ENCODE measurements around the gene REEP2. TPM values are rescaled to one million over a fixed set of nuclear protein-coding genes. Genes with fewer than 3 reads are reported as not detected.
"Not testable (repeated sequence)": the region's sequence is repeated elsewhere in the genome, so short reads cannot be mapped to it uniquely, and the experiment has no call there.

REEP2 gene, protein sequence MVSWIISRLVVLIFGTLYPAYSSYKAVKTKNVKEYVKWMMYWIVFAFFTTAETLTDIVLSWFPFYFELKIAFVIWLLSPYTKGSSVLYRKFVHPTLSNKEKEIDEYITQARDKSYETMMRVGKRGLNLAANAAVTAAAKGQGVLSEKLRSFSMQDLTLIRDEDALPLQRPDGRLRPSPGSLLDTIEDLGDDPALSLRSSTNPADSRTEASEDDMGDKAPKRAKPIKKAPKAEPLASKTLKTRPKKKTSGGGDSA
- 7.3 TPM for total RNA-seq

- Histone ChIP-seq H3K36me3 (ENCODE audit: control insufficient read depth in 3 of 3, insufficient read depth in 3 of 3, low read length in 3 of 3) (peaks cover 19 to 25% (median 22%) of the 10 kb centered on the region in 3 donors), H3K4me1 (ENCODE audit: control insufficient read depth in 3 of 3, insufficient read depth in 3 of 3, low read length in 3 of 3) (peaks cover 10 to 14% (median 11%) of the 10 kb centered on the region in 3 donors), H3K9me3 (ENCODE audit: control insufficient read depth in 3 of 3, low read length in 3 of 3) (no peaks in the 10 kb centered on the region), H3K27me3 (ENCODE audit: control insufficient read depth in 3 of 3, insufficient read depth in 3 of 3, low read length in 3 of 3) (no peaks in the 10 kb centered on the region), H3K27ac (ENCODE audit: low read depth, low read length) (no peak within 1 kb of the TSS), H3K9ac (ENCODE audit: low read depth in 1 of 3, low read length in 3 of 3) (peak within 1 kb of the TSS; percentile 20 to 70 (median 61)), H3K4me3 (ENCODE audit: low read length in 3 of 3) (peak within 1 kb of the TSS; percentile 49 to 64 (median 60))
Measured at GRCh38 chr5:138438724-138439476, at the start of gene REEP2. TSS of gene REEP2 (plus strand) at chr5:138439057. CDS start at chr5:138439209, 152 bp downstream.

- Histone ChIP-seq H3K9me3 (ENCODE audit: control insufficient read depth in 3 of 3, low read length in 3 of 3) (no peaks in the 10 kb centered on the region), H3K27ac (ENCODE audit: low read depth, low read length) (peak overlapping the region; percentile 92), H3K9ac (ENCODE audit: low read depth in 1 of 3, low read length in 3 of 3) (peak overlapping the region; percentile 2 to 51 (median 24)), H3K27me3 (ENCODE audit: control insufficient read depth in 3 of 3, insufficient read depth in 3 of 3, low read length in 3 of 3) (no peaks in the 10 kb centered on the region), H3K4me1 (ENCODE audit: control insufficient read depth in 3 of 3, insufficient read depth in 3 of 3, low read length in 3 of 3) (peaks cover 33 to 49% (median 42%) of the 10 kb centered on the region in 3 donors), H3K36me3 (ENCODE audit: control insufficient read depth in 3 of 3, insufficient read depth in 3 of 3, low read length in 3 of 3) (peaks cover 19 to 43% (median 31%) of the 10 kb centered on the region in 3 donors), H3K4me3 (ENCODE audit: low read length in 3 of 3) (no peak overlapping the region)
Measured at GRCh38 chr5:138389332-138389731, 49.5 kb upstream of the REEP2 start.

DNA sequence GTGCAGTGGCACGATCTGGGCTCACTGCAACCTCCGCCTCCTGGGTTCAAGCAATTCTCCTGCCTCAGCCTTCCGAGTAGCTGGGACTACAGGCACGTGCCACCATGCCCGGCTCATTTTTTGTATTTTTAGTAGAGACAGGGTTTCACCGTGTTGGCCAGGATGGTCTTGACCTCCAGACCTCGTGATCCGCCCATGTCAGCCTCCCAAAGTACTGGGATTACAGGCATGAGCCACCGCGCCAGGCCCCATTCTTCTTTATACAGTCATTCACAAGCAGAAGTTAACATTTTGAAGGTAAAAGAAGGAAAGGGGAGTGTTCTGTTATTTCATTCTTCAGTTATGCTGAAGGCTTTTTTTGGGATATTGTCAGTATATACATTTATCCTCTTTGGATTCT, 48.9 kb upstream of the REEP2 start:
- not testable (repeated sequence) for H3K4me3 ChIP-seq (ENCODE audit: low read length in 3 of 3); H3K27me3 ChIP-seq (ENCODE audit: control insufficient read depth in 3 of 3, insufficient read depth in 3 of 3, low read length in 3 of 3); H3K9me3 ChIP-seq (ENCODE audit: control insufficient read depth in 3 of 3, low read length in 3 of 3); H3K9ac ChIP-seq (ENCODE audit: low read depth in 1 of 3, low read length in 3 of 3)
- peaks cover 33 to 49% (median 42%) of the 10 kb centered on the region in 3 donors for H3K4me1 ChIP-seq (ENCODE audit: control insufficient read depth in 3 of 3, insufficient read depth in 3 of 3, low read length in 3 of 3)
- H3K27ac ChIP-seq (ENCODE audit: low read depth, low read length), result peak overlapping the region; percentile 92
- peaks cover 20 to 47% (median 37%) of the 10 kb centered on the region in 3 donors for H3K36me3 ChIP-seq (ENCODE audit: control insufficient read depth in 3 of 3, insufficient read depth in 3 of 3, low read length in 3 of 3)

- Histone ChIP-seq H3K4me1 (ENCODE audit: control insufficient read depth in 3 of 3, insufficient read depth in 3 of 3, low read length in 3 of 3) (peaks cover 27 to 44% (median 39%) of the 10 kb centered on the region in 3 donors), H3K27ac (ENCODE audit: low read depth, low read length) (peak overlapping the region; percentile 92), H3K9me3 (ENCODE audit: control insufficient read depth in 3 of 3, low read length in 3 of 3) (no peaks in the 10 kb centered on the region), H3K36me3 (ENCODE audit: control insufficient read depth in 3 of 3, insufficient read depth in 3 of 3, low read length in 3 of 3) (peaks cover 20 to 43% (median 24%) of the 10 kb centered on the region in 3 donors), H3K4me3 (ENCODE audit: low read length in 3 of 3) (peak overlapping the region; percentile 49 to 64 (median 59)), H3K9ac (ENCODE audit: low read depth in 1 of 3, low read length in 3 of 3) (peak overlapping the region; percentile 46 to 68 (median 65)), H3K27me3 (ENCODE audit: control insufficient read depth in 3 of 3, insufficient read depth in 3 of 3, low read length in 3 of 3) (no peaks in the 10 kb centered on the region)
Measured at GRCh38 chr5:138391859-138392386, 46.9 kb upstream of the REEP2 start.

GRCh38 chr5:138402640-138403039, 36.2 kb upstream of the REEP2 start:
- Histone ChIP-seq H3K36me3 (ENCODE audit: control insufficient read depth in 3 of 3, insufficient read depth in 3 of 3, low read length in 3 of 3) (peaks cover 33 to 64% (median 50%) of the 10 kb centered on the region in 3 donors), H3K27ac (ENCODE audit: low read depth, low read length) (no peak overlapping the region), H3K27me3 (ENCODE audit: control insufficient read depth in 3 of 3, insufficient read depth in 3 of 3, low read length in 3 of 3) (no peaks in the 10 kb centered on the region), H3K4me1 (ENCODE audit: control insufficient read depth in 3 of 3, insufficient read depth in 3 of 3, low read length in 3 of 3) (no peaks in the 10 kb centered on the region), H3K9ac (ENCODE audit: low read depth in 1 of 3, low read length in 3 of 3) (no peak overlapping the region), H3K4me3 (ENCODE audit: low read length in 3 of 3) (no peak overlapping the region), H3K9me3 (ENCODE audit: control insufficient read depth in 3 of 3, low read length in 3 of 3) (no peaks in the 10 kb centered on the region)

- Histone ChIP-seq H3K9me3 (ENCODE audit: control insufficient read depth in 3 of 3, low read length in 3 of 3) (no peaks in the 10 kb centered on the region), H3K36me3 (ENCODE audit: control insufficient read depth in 3 of 3, insufficient read depth in 3 of 3, low read length in 3 of 3) (peaks cover 7 to 31% (median 17%) of the 10 kb centered on the region in 3 donors), H3K27me3 (ENCODE audit: control insufficient read depth in 3 of 3, insufficient read depth in 3 of 3, low read length in 3 of 3) (no peaks in the 10 kb centered on the region), H3K9ac (ENCODE audit: low read depth in 1 of 3, low read length in 3 of 3) (no peak overlapping the region), H3K27ac (ENCODE audit: low read depth, low read length) (no peak overlapping the region), H3K4me3 (ENCODE audit: low read length in 3 of 3) (no peak overlapping the region), H3K4me1 (ENCODE audit: control insufficient read depth in 3 of 3, insufficient read depth in 3 of 3, low read length in 3 of 3) (no peaks in the 10 kb centered on the region)
Measured at GRCh38 chr5:138408023-138408422, 30.8 kb upstream of the REEP2 start.

- H3K27me3 ChIP-seq (ENCODE audit: control insufficient read depth in 3 of 3, insufficient read depth in 3 of 3, low read length in 3 of 3); H3K9me3 ChIP-seq (ENCODE audit: control insufficient read depth in 3 of 3, low read length in 3 of 3); H3K4me1 ChIP-seq (ENCODE audit: control insufficient read depth in 3 of 3, insufficient read depth in 3 of 3, low read length in 3 of 3); H3K4me3 ChIP-seq (ENCODE audit: low read length in 3 of 3); H3K27ac ChIP-seq (ENCODE audit: low read depth, low read length); H3K9ac ChIP-seq (ENCODE audit: low read depth in 1 of 3, low read length in 3 of 3): not testable (repeated sequence)
- peaks cover 17 to 30% (median 29%) of the 10 kb centered on the region in 3 donors for H3K36me3 ChIP-seq (ENCODE audit: control insufficient read depth in 3 of 3, insufficient read depth in 3 of 3, low read length in 3 of 3)
Measured at GRCh38 chr5:138410996-138411640, 27.7 kb upstream of the REEP2 start.

- no peaks in the 10 kb centered on the region for H3K9me3 ChIP-seq (ENCODE audit: control insufficient read depth in 3 of 3, low read length in 3 of 3)
- H3K36me3 ChIP-seq (ENCODE audit: control insufficient read depth in 3 of 3, insufficient read depth in 3 of 3, low read length in 3 of 3), result peaks cover 59 to 71% (median 68%) of the 10 kb centered on the region in 3 donors
Measured at GRCh38 chr5:138418444-138418843, 20.4 kb upstream of the REEP2 start.

DNA sequence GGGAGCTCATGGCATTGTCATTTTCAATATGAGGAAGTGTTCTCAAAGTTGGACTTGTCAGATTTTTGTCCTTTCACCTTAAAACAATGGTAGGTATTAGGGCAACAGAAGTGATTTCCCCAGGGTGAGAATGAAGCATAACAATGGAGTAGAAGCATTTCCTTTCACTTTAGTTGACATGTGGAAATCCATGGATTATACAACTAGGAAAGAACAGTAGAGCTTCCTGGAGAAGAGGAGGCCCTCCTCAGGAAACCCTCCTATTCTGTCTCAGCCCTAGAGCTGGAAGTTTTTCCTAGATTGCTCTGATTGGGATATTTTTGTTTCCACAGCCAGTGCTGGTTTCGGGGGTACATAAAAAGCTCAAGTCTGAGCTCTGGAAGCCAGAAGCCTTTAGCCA, 13.8 kb upstream of the REEP2 start:
- Histone ChIP-seq H3K36me3 (ENCODE audit: control insufficient read depth in 3 of 3, insufficient read depth in 3 of 3, low read length in 3 of 3) (peaks cover 36 to 87% (median 80%) of the 10 kb centered on the region in 3 donors), H3K9ac (ENCODE audit: low read depth in 1 of 3, low read length in 3 of 3) (no peak overlapping the region), H3K27me3 (ENCODE audit: control insufficient read depth in 3 of 3, insufficient read depth in 3 of 3, low read length in 3 of 3) (no peaks in the 10 kb centered on the region), H3K27ac (ENCODE audit: low read depth, low read length) (no peak overlapping the region), H3K4me3 (ENCODE audit: low read length in 3 of 3) (no peak overlapping the region), H3K4me1 (ENCODE audit: control insufficient read depth in 3 of 3, insufficient read depth in 3 of 3, low read length in 3 of 3) (no peaks in the 10 kb centered on the region), H3K9me3 (ENCODE audit: control insufficient read depth in 3 of 3, low read length in 3 of 3) (no peaks in the 10 kb centered on the region)

More at GRCh38 chr5:138418444-138418843, 20.4 kb upstream of the REEP2 start:
- H3K27me3 ChIP-seq (ENCODE audit: control insufficient read depth in 3 of 3, insufficient read depth in 3 of 3, low read length in 3 of 3), result no peaks in the 10 kb centered on the region
- no peak overlapping the region for H3K4me3 ChIP-seq (ENCODE audit: low read length in 3 of 3)
- no peaks in the 10 kb centered on the region for H3K4me1 ChIP-seq (ENCODE audit: control insufficient read depth in 3 of 3, insufficient read depth in 3 of 3, low read length in 3 of 3)
- H3K9ac ChIP-seq (ENCODE audit: low read depth in 1 of 3, low read length in 3 of 3), result no peak overlapping the region
- H3K27ac ChIP-seq (ENCODE audit: low read depth, low read length), result no peak overlapping the region

Measured in skeletal muscle tissue (tissue), 4 donors.